Endothelial cell of umbilical vein (primary cell): ENCODE results near the gene SKI. TPM values are rescaled to one million over a fixed set of nuclear protein-coding genes. Genes with fewer than 3 reads are reported as not detected.

Experiments used
- BruUV-seq: library from RNA; stranded (reverse); fragments of 400-500 nt; replicated peaks from 2 replicates; lab custom pipeline; 2021; lab: Mats Ljungman, UMichigan
- CTCF ChIA-PET: fragments of 300-600, 350-600 bp; sonication (Branson Sonifier 250); formaldehyde crosslinking; loops from one replicate; lab custom pipeline; 2021; ENCODE audit warnings: antibody characterized with exemption, inconsistent platforms; lab: Charles Lee
- POLR2A ChIA-PET: fragments of 300-600, 350-600 bp; sonication (Branson Sonifier 250); formaldehyde crosslinking; loops from one replicate; lab custom pipeline; 2021; ENCODE audit warnings: antibody characterized with exemption, inconsistent platforms; lab: Charles Lee
- DNase-seq: peaks from one replicate; pipeline ENCODE4 v3.0.0-alpha.2; 2011; ENCODE audit warnings: low read depth, low spot score
- FAIRE-seq: peaks from 2 replicates; lab custom pipeline; 2011; peaks lifted over from hg19 to GRCh38; lab: Jason Lieb, UNC
- H2AFZ ChIP-seq: 2 replicates; pipeline ENCODE4 v1.6.0; 2012; ENCODE audit warnings: low read depth, low read length, control low read depth, inconsistent platforms
- H3K27ac ChIP-seq: 2 replicates; pipeline ENCODE4 v1.5.1; 2011; ENCODE audit warnings: low read depth, mild to moderate bottlenecking, control low read depth, low read length, moderate library complexity; ENCODE audit not compliant: insufficient read depth
- H3K27me3 ChIP-seq, 2 experiments: 2 replicates each; pipeline versions ENCODE4 v1.6.0 to v1.6.1; 2011; ENCODE audit warnings: low read length in 2 of 2, mixed read lengths in 1 of 2; ENCODE audit not compliant: control insufficient read depth in 2 of 2, insufficient read depth in 2 of 2
- H3K36me3 ChIP-seq, 2 experiments: 2 replicates in 1 of 2; 3 replicates in 1 of 2; pipeline ENCODE4 v1.5.1; 2011; ENCODE audit warnings: low read length in 2 of 2, mild to moderate bottlenecking in 1 of 2, moderate library complexity in 1 of 2; ENCODE audit not compliant: control insufficient read depth in 2 of 2, insufficient read depth in 2 of 2; ENCODE audit errors: extremely low read depth in 1 of 2
- H3K4me1 ChIP-seq: 3 replicates; pipeline ENCODE4 v1.5.1; 2011; ENCODE audit warnings: mild to moderate bottlenecking, low read length; ENCODE audit not compliant: control insufficient read depth, insufficient read depth; ENCODE audit errors: extremely low read depth
- H3K4me2 ChIP-seq: 2 replicates; pipeline ENCODE4 v1.6.1; 2011; ENCODE audit warnings: low read length, control low read depth, mixed read lengths; ENCODE audit not compliant: insufficient read depth
- H3K4me3 ChIP-seq, 3 experiments: fragments of 200-600 bp in 1 of 3; sonication (generic), shearing (Covaris generic) in 1 of 3; replicated peaks in 1 of 3; 2 replicates each; pipeline ENCODE4 v1.5.1; 2011 to 2016; ENCODE audit warnings: control low read depth in 3 of 3, low read length in 3 of 3, mild to moderate bottlenecking in 2 of 3, inconsistent platforms in 1 of 3, low read depth in 1 of 3, moderate library complexity in 1 of 3; ENCODE audit not compliant: insufficient read depth in 1 of 3
- H3K79me2 ChIP-seq: 2 replicates; pipeline ENCODE4 v1.6.0; 2012; ENCODE audit warnings: low read length, inconsistent platforms; ENCODE audit not compliant: control insufficient read depth, insufficient read depth
- H3K9ac ChIP-seq: replicated peaks from 2 replicates; pipeline ENCODE3; 2011; ENCODE audit warnings: low read length, control low read depth; ENCODE audit not compliant: insufficient read depth; ENCODE audit errors: extremely low read depth
- H3K9me1 ChIP-seq: replicated peaks from 3 replicates; pipeline ENCODE4 v1.6.0; 2011; ENCODE audit warnings: mild to moderate bottlenecking, low read length; ENCODE audit not compliant: control insufficient read depth, insufficient read depth; ENCODE audit errors: extremely low read depth
- H3K9me3 ChIP-seq: replicated peaks from 2 replicates; pipeline ENCODE4 v1.5.1; 2012; ENCODE audit warnings: low read length, inconsistent platforms; ENCODE audit not compliant: control insufficient read depth, insufficient read depth
- H4K20me1 ChIP-seq: replicated peaks from 2 replicates; pipeline ENCODE3; 2011; ENCODE audit warnings: mild to moderate bottlenecking, low read length; ENCODE audit not compliant: control insufficient read depth, insufficient read depth; ENCODE audit errors: extremely low read depth
- EZH2 ChIP-seq: IDR thresholded peaks from 2 replicates; pipeline ENCODE4 v1.6.1; 2012; ENCODE audit warnings: borderline replicate concordance, low read depth, mild to moderate bottlenecking, moderate library complexity, low read length, inconsistent platforms; ENCODE audit not compliant: severe bottlenecking
- GATA2 ChIP-seq: IDR thresholded peaks from 2 replicates; pipeline ENCODE4 v1.7.0; 2011; ENCODE audit warnings: low read depth, mild to moderate bottlenecking, moderate library complexity, mixed read lengths, low read length; ENCODE audit not compliant: insufficient read length, insufficient read depth
- MYC ChIP-seq: IDR thresholded peaks from one replicate; pipeline ENCODE4 v1.6.1; 2011; ENCODE audit warnings: mild to moderate bottlenecking, low read depth, low read length
- POLR2A ChIP-seq: IDR thresholded peaks from 2 replicates; pipeline ENCODE4 v1.6.1; 2012; ENCODE audit warnings: low read depth, mild to moderate bottlenecking, control low read depth, low read length
- dilution Hi-C: fragments of 300-500 bp; cut with MboI; formaldehyde crosslinking; loops from one replicate; pipeline ENCODE4 v1.15.0; 2019; ENCODE audit warnings: low sequenced_read_pairs; ENCODE audit not compliant: extremely low pct_ligation_motif_present
- intact Hi-C: fragments of 100-400 bp; cut with micrococcal nuclease; formaldehyde crosslinking; loops from one replicate; pipeline ENCODE4 v1.10.0; 2022
- polyA plus RNA-seq, 4 experiments: library from polyadenylated mRNA; depleted of rRNA in 3 of 4; stranded (reverse) in 3 of 4; unstranded in 1 of 4; fragments of >200 nt; gene quantifications; 2 replicates each; pipeline versions ENCODE4 v1.2.1 to v1.2.3, GENCODE V29; 2011 to 2012; ENCODE audit warnings: missing spikeins in 1 of 4
- total RNA-seq: library from RNA; stranded (reverse); gene quantifications from 2 replicates; pipeline ENCODE4 v1.2.3, GENCODE V29; 2021

The SKI gene
- total and polyA plus RNA-seq, 2 donors (not counting 3 experiments of a cell fraction or from before 2014, with no cell fraction given) = 11.6 to 80.3 TPM

- peaks cover 12% of the 10 kb centered on the region for H3K4me1 ChIP-seq
- no peak overlapping the region for H3K27ac ChIP-seq
- no peaks in the 10 kb centered on the region for H3K9me1 ChIP-seq
- FAIRE-seq (no peak), DNase-seq (no peak)
- H2AFZ ChIP-seq = no peak overlapping the region
- no peak overlapping the region for H3K4me2 ChIP-seq
- H3K79me2 ChIP-seq = no peaks in the 10 kb centered on the region
- H3K27me3 ChIP-seq = no peaks in the 10 kb centered on the region
- intact Hi-C loops (no loop called here), dilution Hi-C loops (no loop called here)
- CTCF ChIA-PET = interaction anchor here (1.1 to 12.3 kb wide), 5 partner anchors 18 to 188 kb away, joined by 3 to 631 read pairs (median 5); no protein-coding TSS in a partner anchor
- H3K36me3 ChIP-seq = no peaks in the 10 kb centered on the region
- POLR2A ChIA-PET = interaction anchor here (1.7 kb wide), 1 partner anchor 181 kb away, joined by 9 read pairs; no protein-coding TSS in a partner anchor
- TF ChIP-seq POLR2A = no peak
- no peak for TF ChIP-seq MYC
- no peak overlapping the region for H3K4me3 ChIP-seq
- BruUV-seq = no TSS peak
- H4K20me1 ChIP-seq = no peaks in the 10 kb centered on the region
- no peaks in the 10 kb centered on the region for H3K9me3 ChIP-seq
- no peak overlapping the region for H3K9ac ChIP-seq
Observed at GRCh38 chr1:2200308-2200943, 27.7 kb upstream of the SKI start.

DNA sequence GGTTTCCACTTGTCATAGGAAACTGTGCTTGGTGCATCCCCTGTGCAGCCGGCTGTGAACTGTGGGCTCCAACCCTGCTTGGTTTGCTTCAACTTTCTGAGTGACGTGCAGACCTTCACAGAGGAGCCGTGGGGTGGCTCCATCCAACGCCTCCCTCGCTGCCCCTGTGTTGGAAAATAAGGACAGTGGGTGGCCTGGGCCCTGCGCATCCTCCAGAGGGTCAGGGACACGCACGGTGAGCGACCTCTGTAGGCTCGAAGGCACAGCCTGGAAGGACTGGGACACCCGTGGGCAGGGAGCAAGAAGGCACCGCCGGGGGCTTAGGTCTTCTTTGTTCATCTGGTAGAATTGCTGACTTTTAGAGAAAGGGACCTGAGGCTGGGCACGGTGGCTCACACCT lies 27.1 kb upstream of the SKI start:
- Histone ChIP-seq H3K27ac (no peak overlapping the region), H3K9ac (no peak overlapping the region), H3K4me3 (no peak overlapping the region), H3K4me1 (peaks cover 16% of the 10 kb centered on the region), H3K9me3 (no peaks in the 10 kb centered on the region), H2AFZ (no peak overlapping the region), H3K27me3 (no peaks in the 10 kb centered on the region), H3K79me2 (no peaks in the 10 kb centered on the region), H4K20me1 (no peaks in the 10 kb centered on the region), H3K36me3 (no peaks in the 10 kb centered on the region), H3K9me1 (no peaks in the 10 kb centered on the region), H3K4me2 (no peak overlapping the region)
- dilution Hi-C loops (no loop called here), intact Hi-C loops (no loop called here)
- ChIA-PET CTCF (interaction anchor here (12.3 kb wide), 1 partner anchor 182 kb away, joined by 631 read pairs; no protein-coding TSS in a partner anchor), POLR2A (no interaction called here)
- TF ChIP-seq GATA2 (no peak), EZH2 (no peak)
- no peak for DNase-seq
- BruUV-seq = no TSS peak
- no peak for FAIRE-seq
